ENCODE measurements around the gene SH2D3C. TPM values are rescaled to one million over a fixed set of nuclear protein-coding genes. Genes with fewer than 3 reads are reported as not detected.

The SH2D3C gene
- total and polyA plus RNA-seq, 2 of the 4 experiments (the other 2 are of a cell fraction), result under 0.01 to 0.24 TPM

DNA sequence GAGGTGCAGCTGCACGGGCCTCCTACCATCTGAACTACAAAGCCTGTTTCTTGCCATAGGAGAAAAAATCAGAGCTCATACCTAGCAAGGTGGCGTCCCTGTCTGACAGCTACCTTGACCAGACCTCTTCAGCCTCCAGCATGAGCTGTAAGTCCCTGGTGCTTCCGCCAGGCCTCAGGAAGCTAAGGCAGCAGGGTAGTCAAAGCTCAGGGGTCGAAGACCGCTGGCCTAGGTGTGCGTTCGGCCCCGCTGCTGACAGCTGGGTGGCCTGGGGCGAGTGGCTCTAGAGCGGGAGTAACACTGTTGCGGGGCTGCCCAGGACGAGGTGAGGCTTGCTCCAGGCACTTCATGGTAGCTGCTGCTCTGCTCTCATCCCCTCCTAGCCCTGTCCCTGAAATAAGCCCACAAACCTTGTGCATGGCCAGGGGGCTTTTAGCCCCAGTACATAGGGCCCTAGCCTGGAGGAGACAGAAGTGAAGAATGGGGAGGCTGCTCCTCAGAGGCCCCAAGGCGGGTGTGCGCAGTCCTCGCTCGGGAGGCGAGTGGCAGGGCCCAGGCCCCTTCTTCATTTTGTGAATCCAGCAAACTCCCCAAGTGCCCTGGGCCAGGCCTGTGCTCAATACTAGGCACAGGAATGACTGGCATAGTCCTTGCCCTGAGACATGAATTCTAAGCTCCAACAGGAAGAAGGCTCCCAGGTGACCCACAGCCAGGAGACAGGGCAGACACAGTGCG is 48.8 kb downstream of the SH2D3C start:
- Histone ChIP-seq H4K5ac (ENCODE audit: low read depth, low read length) (no peak overlapping the region), H4K91ac (ENCODE audit: insufficient read depth, low read depth, low read length) (no peak overlapping the region), H3K4me1 (ENCODE audit: control insufficient read depth, insufficient read depth, low read length) (peaks cover 6% of the 10 kb centered on the region), H2AK5ac (ENCODE audit: low read depth, low read length) (no peak overlapping the region), H2BK120ac (ENCODE audit: low read depth, low read length) (no peak overlapping the region), H2BK5ac (ENCODE audit: low read depth, low read length, poor library complexity, severe bottlenecking) (no peak overlapping the region), H3K79me1 (ENCODE audit: low read depth in 1 of 2, low read length in 2 of 2) (peaks cover 4 to 12% of the 10 kb centered on the region in 2 experiments; a peak in 2 of 4 replicates), H3K4me2 (ENCODE audit: low read depth, low read length) (no peak overlapping the region), H3K27ac (ENCODE audit: insufficient read depth, low read length) (no peak overlapping the region), H3K4ac (ENCODE audit: low read depth, low read length) (no peak overlapping the region), H3K18ac (ENCODE audit: low read depth, low read length) (no peak overlapping the region), H2BK15ac (ENCODE audit: low read depth, low read length) (no peak overlapping the region), H3K36me3 (ENCODE audit: control insufficient read depth, insufficient read depth, low read length) (peaks cover 5% of the 10 kb centered on the region; the same call in 1 of the 2 replicates), H3K27me3 (ENCODE audit: control insufficient read depth, insufficient read depth, low read length) (no peaks in the 10 kb centered on the region), H2BK20ac (ENCODE audit: low read depth, low read length) (no peak overlapping the region), H4K20me1 (ENCODE audit: insufficient read depth, low read length) (no peaks in the 10 kb centered on the region), H3K56ac (ENCODE audit: extremely low read depth, insufficient read depth, low read length) (no peak overlapping the region), H2AFZ (replicated peaks; ENCODE audit: low read length, poor library complexity) (no peak overlapping the region), H3K9me1 (ENCODE audit: insufficient read depth, low read length) (no peaks in the 10 kb centered on the region), H3K9me3 (ENCODE audit: control insufficient read depth, insufficient read depth, low read length) (no peaks in the 10 kb centered on the region), H4K8ac (ENCODE audit: low read depth in 2 of 2, low read length in 2 of 2) (no peak overlapping the region), H3K23ac (ENCODE audit: low read depth, low read length) (no peak overlapping the region), H3K14ac (replicated peaks; ENCODE audit: low read depth, low read length) (no peak overlapping the region), H2AK9ac (replicated peaks; ENCODE audit: low read depth, low read length, poor library complexity) (no peak overlapping the region), H3K9ac (ENCODE audit: low read depth, low read length) (no peak overlapping the region), H3K4me3 (ENCODE audit: insufficient read depth, low read depth, low read length) (no peak overlapping the region)
- in situ Hi-C loops (cut with MboI; ENCODE audit: low sequenced_read_pairs), result no loop called here
- WGBS, 2 experiments (ENCODE audit: extremely low coverage in 2 of 2, insufficient read length in 1 of 2), result 75% methylated on average over 10 of the region's 18 CpGs; no CpG with 5 or more reads in 1 of the 2 experiments
- no TSS peak for BruUV-seq (replicated peaks)
- intact Hi-C loops (cut with micrococcal nuclease), result loop anchor here (5.0 kb wide), 1 partner anchor 222 kb away; no protein-coding TSS in a partner anchor
- ChIA-PET POLR2A (ENCODE audit: unreplicated experiment) (no interaction called here), CTCF (no interaction called here)
- TF ChIP-seq MAZ (IDR thresholded peaks at IDR 0.05; ENCODE audit: borderline replicate concordance, low read depth, low read length) (no peak), FOS (IDR thresholded peaks at IDR 0.05; ENCODE audit: low read depth, low read length) (no peak), MXI1 (IDR thresholded peaks at IDR 0.05; ENCODE audit: borderline replicate concordance, low read depth, low read length) (no peak)
- ATAC-seq (ENCODE audit: low read depth) (no peak), DNase-seq (no peak)
- dilution Hi-C loops (cut with HindIII; ENCODE audit: low sequenced_read_pairs, unreplicated experiment), result no loop called here

Measured in IMR-90 (cell line).